Measurements from ENCODE around the gene SLC30A2.

Gene SLC30A2

GRCh38 chr1:25996966-25997827, 48.7 kb downstream of the SLC30A2 start:
- DNase-seq (ENCODE audit: low spot score), result no peak

GRCh38 chr1:25994402-25995150, 51.3 kb downstream of the SLC30A2 start:
- no peak for DNase-seq (ENCODE audit: low spot score)

- DNase-seq (ENCODE audit: low spot score), result peak; percentile 44
Measured at GRCh38 chr1:25993197-25993951, 52.5 kb downstream of the SLC30A2 start.

GRCh38 chr1:25992689-25993171, 53.2 kb downstream of the SLC30A2 start:
- DNase-seq (ENCODE audit: low spot score), result no peak

GRCh38 chr1:25991937-25992688, 53.8 kb downstream of the SLC30A2 start:
- no peak for DNase-seq (ENCODE audit: low spot score)

- no peak for DNase-seq (ENCODE audit: low spot score)
Measured at GRCh38 chr1:25990702-25991395, 55.1 kb downstream of the SLC30A2 start.

GRCh38 chr1:25990251-25990650, 55.7 kb downstream of the SLC30A2 start:
- DNase-seq (ENCODE audit: low spot score), result no peak

- DNase-seq (ENCODE audit: low spot score), result no peak
Measured at GRCh38 chr1:25989440-25990234, 56.3 kb downstream of the SLC30A2 start.

- DNase-seq (ENCODE audit: low spot score), result no peak
Measured at GRCh38 chr1:25987951-25988350, 58.0 kb downstream of the SLC30A2 start.
